ENCODE results near the gene NFKB2.

NFKB2 gene

DNA sequence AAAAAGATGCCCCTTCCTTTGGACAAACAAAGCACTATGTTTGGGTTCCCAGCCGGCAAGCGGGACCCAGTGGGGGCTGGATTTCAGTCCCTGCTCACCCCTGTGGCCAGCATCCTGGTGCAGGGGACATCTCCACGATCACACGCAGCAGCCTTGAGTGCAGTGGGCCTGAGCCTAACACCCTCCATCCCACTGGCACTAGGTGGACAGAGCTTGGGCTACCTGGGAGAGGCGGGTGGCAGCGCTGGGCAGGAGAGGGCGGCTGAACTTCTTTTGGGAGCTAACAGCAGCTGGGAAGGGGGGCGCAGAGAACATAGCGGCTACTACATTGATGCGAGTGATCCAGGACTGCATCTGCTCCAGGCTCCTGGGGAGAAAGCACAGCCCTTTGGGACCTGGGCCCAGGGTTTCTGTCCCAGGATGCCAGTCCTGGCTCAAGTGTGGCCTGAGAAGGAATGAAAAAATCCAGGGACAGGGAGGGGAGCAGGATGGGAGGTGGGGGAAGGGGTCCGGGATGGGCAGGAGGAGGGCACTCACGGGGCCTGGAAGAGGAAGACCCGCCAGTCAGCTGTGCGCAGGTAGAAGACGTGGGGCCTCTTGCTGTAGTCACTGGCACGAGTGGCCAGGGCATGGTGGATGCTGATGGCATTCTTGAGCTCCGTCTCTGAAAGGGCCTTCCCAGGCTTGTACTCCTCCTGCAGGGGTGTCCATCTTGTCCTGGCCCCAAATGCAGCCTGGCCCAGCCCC lies 9.0 kb downstream of the NFKB2 start:
- WGBS (ENCODE audit: extremely low coverage, insufficient coverage, low lambda C conversion rate) = no CpG with 5 or more reads among the region's 17 CpGs
- H4K5ac ChIP-seq (ENCODE audit: low read length) = no peak overlapping the region
- peaks cover 17% of the 10 kb centered on the region for H3K27me3 ChIP-seq (ENCODE audit: insufficient read depth, low read length, poor library complexity)

DNA sequence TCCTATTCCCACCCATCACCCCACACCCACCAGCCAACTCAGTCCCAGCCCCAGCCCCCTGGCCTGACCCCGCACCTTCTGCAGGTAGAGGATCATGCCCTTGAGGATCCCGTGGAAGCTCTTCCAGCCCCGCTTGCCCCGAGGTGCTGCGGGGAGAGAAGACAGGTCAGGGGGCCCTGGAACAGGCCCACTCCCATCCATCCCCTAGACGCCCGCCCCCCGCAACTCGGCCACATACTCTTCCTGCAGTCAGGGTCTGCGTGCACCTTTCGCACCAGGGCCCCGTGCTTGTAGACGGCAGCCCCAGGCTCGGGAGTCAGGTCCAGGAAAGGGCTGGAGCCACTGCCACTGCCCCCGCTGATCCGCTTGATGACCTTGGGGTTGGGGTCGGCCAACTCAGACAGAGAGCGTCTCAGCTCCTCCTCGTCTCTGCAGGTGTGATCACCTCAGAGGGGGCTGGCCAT lies 9.6 kb downstream of the NFKB2 start:
- WGBS (ENCODE audit: extremely low coverage, insufficient coverage, low lambda C conversion rate) = no CpG with 5 or more reads among the region's 19 CpGs

More for the DNA sequence above, 9.0 kb downstream of the NFKB2 start:
- H3K4me3 ChIP-seq (ENCODE audit: low read length) = no peak overlapping the region
- H3K56ac ChIP-seq (ENCODE audit: low read length) = no peak overlapping the region
- no peak overlapping the region for H2AK5ac ChIP-seq (ENCODE audit: low read length)
- no peak overlapping the region for H2BK5ac ChIP-seq (ENCODE audit: low read length)
- H4K8ac ChIP-seq (ENCODE audit: low read depth, low read length) = no peak overlapping the region
- no peaks in the 10 kb centered on the region for H3K79me2 ChIP-seq (ENCODE audit: control insufficient read depth, insufficient read depth, low read length)
- peaks cover 2% of the 10 kb centered on the region for H3K4me1 ChIP-seq (ENCODE audit: control insufficient read depth, low read depth, low read length)
- no peaks in the 10 kb centered on the region for H3K79me1 ChIP-seq (ENCODE audit: low read length)
- H3K9ac ChIP-seq (ENCODE audit: low read length) = no peak overlapping the region
- H3K4ac ChIP-seq (ENCODE audit: low read depth, low read length) = no peak overlapping the region
- no peak overlapping the region for H2BK15ac ChIP-seq (replicated peaks; ENCODE audit: low read depth)
- no peak overlapping the region for H3K27ac ChIP-seq (ENCODE audit: low read depth, low read length)
- no peak overlapping the region for H2BK120ac ChIP-seq (ENCODE audit: low read depth, low read length)
- H3K23ac ChIP-seq (ENCODE audit: low read length) = no peak overlapping the region
- H3K36me3 ChIP-seq (ENCODE audit: control insufficient read depth, insufficient read depth, low read length) = no peaks in the 10 kb centered on the region
- no peak overlapping the region for H3K4me2 ChIP-seq (ENCODE audit: low read length)
- no peak overlapping the region for H3K18ac ChIP-seq (ENCODE audit: low read length)
- no peak for DNase-seq

DNA sequence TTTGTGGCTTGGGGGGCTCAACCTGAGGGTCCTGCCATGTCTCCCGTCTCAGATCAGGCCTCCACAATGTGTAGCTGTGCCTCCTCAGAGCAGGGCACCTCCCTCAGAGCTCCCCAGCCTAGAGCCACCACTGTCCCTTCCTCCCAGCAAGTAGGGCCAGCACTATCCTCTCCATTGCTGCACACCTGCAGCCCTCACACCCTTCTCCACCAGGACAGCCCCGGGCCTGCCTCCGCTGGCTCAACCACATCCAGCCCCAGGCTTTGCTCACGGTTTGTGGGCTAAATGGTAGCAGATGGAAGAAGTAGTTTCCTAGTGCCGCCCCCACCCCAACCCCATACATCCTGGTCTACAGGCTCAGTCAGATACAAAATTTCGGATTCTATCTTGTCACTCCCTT lies 10.1 kb downstream of the NFKB2 start:
- Histone ChIP-seq H3K27ac (ENCODE audit: low read depth, low read length) (no peak overlapping the region), H3K56ac (ENCODE audit: low read length) (no peak overlapping the region), H2BK120ac (ENCODE audit: low read depth, low read length) (no peak overlapping the region), H3K27me3 (ENCODE audit: insufficient read depth, low read length, poor library complexity) (peaks cover 25% of the 10 kb centered on the region), H2BK5ac (ENCODE audit: low read length) (no peak overlapping the region), H3K18ac (ENCODE audit: low read length) (no peak overlapping the region), H4K5ac (ENCODE audit: low read length) (no peak overlapping the region), H2BK15ac (replicated peaks; ENCODE audit: low read depth) (no peak overlapping the region), H3K36me3 (ENCODE audit: control insufficient read depth, insufficient read depth, low read length) (no peaks in the 10 kb centered on the region), H4K8ac (ENCODE audit: low read depth, low read length) (no peak overlapping the region), H3K79me2 (ENCODE audit: control insufficient read depth, insufficient read depth, low read length) (no peaks in the 10 kb centered on the region), H3K9ac (ENCODE audit: low read length) (no peak overlapping the region), H2AK5ac (ENCODE audit: low read length) (no peak overlapping the region), H3K4ac (ENCODE audit: low read depth, low read length) (no peak overlapping the region), H3K79me1 (ENCODE audit: low read length) (no peaks in the 10 kb centered on the region), H3K4me2 (ENCODE audit: low read length) (no peak overlapping the region), H3K23ac (ENCODE audit: low read length) (no peak overlapping the region), H3K4me1 (ENCODE audit: control insufficient read depth, low read depth, low read length) (no peaks in the 10 kb centered on the region), H3K4me3 (ENCODE audit: low read length) (no peak overlapping the region)
- no peak for DNase-seq
- WGBS (ENCODE audit: extremely low coverage, insufficient coverage, low lambda C conversion rate) = no CpG with 5 or more reads among the region's 6 CpGs

More for the DNA sequence above, 9.6 kb downstream of the NFKB2 start:
- no peak overlapping the region for H3K18ac ChIP-seq (ENCODE audit: low read length)
- H3K4ac ChIP-seq (ENCODE audit: low read depth, low read length) = no peak overlapping the region
- no peak overlapping the region for H3K27ac ChIP-seq (ENCODE audit: low read depth, low read length)
- no peak overlapping the region for H3K9ac ChIP-seq (ENCODE audit: low read length)
- no peaks in the 10 kb centered on the region for H3K36me3 ChIP-seq (ENCODE audit: control insufficient read depth, insufficient read depth, low read length)
- H2BK5ac ChIP-seq (ENCODE audit: low read length) = no peak overlapping the region
- H3K79me1 ChIP-seq (ENCODE audit: low read length) = no peaks in the 10 kb centered on the region
- H3K27me3 ChIP-seq (ENCODE audit: insufficient read depth, low read length, poor library complexity) = peaks cover 23% of the 10 kb centered on the region
- H4K8ac ChIP-seq (ENCODE audit: low read depth, low read length) = no peak overlapping the region
- no peak overlapping the region for H2BK15ac ChIP-seq (replicated peaks; ENCODE audit: low read depth)
- no peak overlapping the region for H3K23ac ChIP-seq (ENCODE audit: low read length)
- DNase-seq = no peak
- H3K79me2 ChIP-seq (ENCODE audit: control insufficient read depth, insufficient read depth, low read length) = no peaks in the 10 kb centered on the region
- H3K56ac ChIP-seq (ENCODE audit: low read length) = no peak overlapping the region
- no peak overlapping the region for H2AK5ac ChIP-seq (ENCODE audit: low read length)
- no peak overlapping the region for H3K4me3 ChIP-seq (ENCODE audit: low read length)
- H4K5ac ChIP-seq (ENCODE audit: low read length) = no peak overlapping the region
- no peak overlapping the region for H2BK120ac ChIP-seq (ENCODE audit: low read depth, low read length)
- H3K4me2 ChIP-seq (ENCODE audit: low read length) = no peak overlapping the region
- H3K4me1 ChIP-seq (ENCODE audit: control insufficient read depth, low read depth, low read length) = no peaks in the 10 kb centered on the region

DNA sequence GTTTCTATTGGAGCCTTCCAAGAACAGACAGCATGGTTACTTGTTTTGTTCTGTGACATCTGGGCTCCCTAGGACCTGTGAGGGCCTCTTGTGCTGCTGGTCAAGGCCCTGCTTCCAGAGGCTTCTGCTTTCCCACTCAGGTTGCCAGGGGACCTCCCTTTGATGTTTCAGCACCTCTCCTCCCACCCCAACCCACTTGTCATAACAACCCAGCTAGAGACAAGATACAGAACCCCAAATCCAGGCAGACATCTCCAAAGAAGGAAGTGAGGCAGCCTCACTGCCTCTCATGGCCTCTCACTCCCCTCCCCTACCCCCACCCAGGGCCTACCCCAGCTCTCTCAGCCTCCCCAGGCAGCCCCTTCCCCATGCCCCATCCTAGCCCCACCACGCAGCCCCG lies 11.3 kb downstream of the NFKB2 start:
- no peak overlapping the region for H3K27ac ChIP-seq (ENCODE audit: low read depth, low read length)
- H2AK5ac ChIP-seq (ENCODE audit: low read length) = no peak overlapping the region
- H3K4me3 ChIP-seq (ENCODE audit: low read length) = no peak overlapping the region
- no peak overlapping the region for H3K4ac ChIP-seq (ENCODE audit: low read depth, low read length)
- no peaks in the 10 kb centered on the region for H3K4me1 ChIP-seq (ENCODE audit: control insufficient read depth, low read depth, low read length)
- no peak for DNase-seq
- H3K27me3 ChIP-seq (ENCODE audit: insufficient read depth, low read length, poor library complexity) = peaks cover 32% of the 10 kb centered on the region
- no peak overlapping the region for H2BK15ac ChIP-seq (replicated peaks; ENCODE audit: low read depth)
- H3K56ac ChIP-seq (ENCODE audit: low read length) = no peak overlapping the region
- H3K79me1 ChIP-seq (ENCODE audit: low read length) = no peaks in the 10 kb centered on the region
- H3K18ac ChIP-seq (ENCODE audit: low read length) = no peak overlapping the region
- no peak overlapping the region for H3K4me2 ChIP-seq (ENCODE audit: low read length)
- no CpG with 5 or more reads among the region's 2 CpGs for WGBS (ENCODE audit: extremely low coverage, insufficient coverage, low lambda C conversion rate)
- no peak overlapping the region for H2BK5ac ChIP-seq (ENCODE audit: low read length)
- no peaks in the 10 kb centered on the region for H3K36me3 ChIP-seq (ENCODE audit: control insufficient read depth, insufficient read depth, low read length)
- no peaks in the 10 kb centered on the region for H3K79me2 ChIP-seq (ENCODE audit: control insufficient read depth, insufficient read depth, low read length)
- no peak overlapping the region for H4K5ac ChIP-seq (ENCODE audit: low read length)
- no peak overlapping the region for H3K23ac ChIP-seq (ENCODE audit: low read length)
- no peak overlapping the region for H2BK120ac ChIP-seq (ENCODE audit: low read depth, low read length)
- H3K9ac ChIP-seq (ENCODE audit: low read length) = no peak overlapping the region
- no peak overlapping the region for H4K8ac ChIP-seq (ENCODE audit: low read depth, low read length)

DNA sequence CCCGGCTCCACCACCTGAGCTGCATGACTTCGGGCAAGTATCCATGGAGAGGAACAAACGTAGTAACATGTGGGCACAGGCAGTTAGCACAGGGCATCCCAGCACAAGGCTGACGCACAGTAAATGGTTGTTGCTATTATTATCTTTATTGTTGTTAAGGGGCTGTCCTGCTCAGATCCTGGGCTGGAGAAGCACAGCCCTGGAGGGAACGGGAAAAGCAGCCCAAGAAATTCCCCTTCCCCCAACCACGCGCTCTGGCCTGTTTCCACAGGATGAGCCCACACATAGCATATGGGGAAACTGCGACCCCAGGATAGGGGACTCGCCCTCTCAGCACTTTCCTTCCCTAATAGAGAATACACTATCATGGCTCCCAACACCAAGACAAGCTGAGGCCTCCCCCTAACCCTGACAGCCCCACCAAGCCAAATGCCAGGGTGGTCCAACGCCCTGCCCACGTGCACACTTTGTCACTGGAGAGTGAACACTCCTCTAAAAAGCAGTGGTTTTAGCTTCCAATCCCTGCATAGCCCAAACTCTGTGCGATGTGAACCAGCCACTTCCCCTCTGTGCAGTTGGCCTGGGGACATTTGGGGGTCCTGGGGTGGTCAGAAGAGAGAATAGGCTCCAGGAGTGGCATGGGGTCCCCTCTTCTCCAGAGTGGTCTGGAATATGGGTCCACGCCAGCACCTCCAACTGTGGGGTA lies 12.1 kb downstream of the NFKB2 start:
- no peak overlapping the region for H3K56ac ChIP-seq (ENCODE audit: low read length)
- peaks cover 32% of the 10 kb centered on the region for H3K27me3 ChIP-seq (ENCODE audit: insufficient read depth, low read length, poor library complexity)
- H3K36me3 ChIP-seq (ENCODE audit: control insufficient read depth, insufficient read depth, low read length) = no peaks in the 10 kb centered on the region
- no peak overlapping the region for H2BK120ac ChIP-seq (ENCODE audit: low read depth, low read length)
- H2BK15ac ChIP-seq (replicated peaks; ENCODE audit: low read depth) = no peak overlapping the region
- H3K23ac ChIP-seq (ENCODE audit: low read length) = no peak overlapping the region
- H3K27ac ChIP-seq (ENCODE audit: low read depth, low read length) = no peak overlapping the region
- no peaks in the 10 kb centered on the region for H3K4me1 ChIP-seq (ENCODE audit: control insufficient read depth, low read depth, low read length)
- H4K5ac ChIP-seq (ENCODE audit: low read length) = no peak overlapping the region
- no peak overlapping the region for H3K18ac ChIP-seq (ENCODE audit: low read length)
- H3K79me2 ChIP-seq (ENCODE audit: control insufficient read depth, insufficient read depth, low read length) = no peaks in the 10 kb centered on the region
- H3K4me2 ChIP-seq (ENCODE audit: low read length) = no peak overlapping the region
- no peak overlapping the region for H2AK5ac ChIP-seq (ENCODE audit: low read length)
- H3K4me3 ChIP-seq (ENCODE audit: low read length) = no peak overlapping the region
- H3K9ac ChIP-seq (ENCODE audit: low read length) = no peak overlapping the region
- H4K8ac ChIP-seq (ENCODE audit: low read depth, low read length) = no peak overlapping the region
- no CpG with 5 or more reads among the region's 13 CpGs for WGBS (ENCODE audit: extremely low coverage, insufficient coverage, low lambda C conversion rate)
- H3K79me1 ChIP-seq (ENCODE audit: low read length) = no peaks in the 10 kb centered on the region
- no peak for DNase-seq
- H3K4ac ChIP-seq (ENCODE audit: low read depth, low read length) = no peak overlapping the region
- no peak overlapping the region for H2BK5ac ChIP-seq (ENCODE audit: low read length)
